C4-2B (cell line): ENCODE measurements around the gene PPM1B.
"Not testable (repeated sequence)": the region's sequence is repeated elsewhere in the genome, so short reads cannot be mapped to it uniquely, and the experiment has no call there.

Experiments
- H3K27ac ChIP-seq: fragments of 450-650 bp; 2 replicates; pipeline ENCODE4 v1.5.1; 2017
- ZFX ChIP-seq: fragments of 450-650 bp; IDR thresholded peaks from 2 replicates; pipeline ENCODE4 v1.6.1; 2017
- TF ChIP-seq, protein P1 (sequence below): fragments of 450-650 bp; conservative IDR thresholded peaks from 2 replicates; pipeline ENCODE4 v1.5.1; 2017; ENCODE audit warnings: mild to moderate bottlenecking

The PPM1B gene

DNA sequence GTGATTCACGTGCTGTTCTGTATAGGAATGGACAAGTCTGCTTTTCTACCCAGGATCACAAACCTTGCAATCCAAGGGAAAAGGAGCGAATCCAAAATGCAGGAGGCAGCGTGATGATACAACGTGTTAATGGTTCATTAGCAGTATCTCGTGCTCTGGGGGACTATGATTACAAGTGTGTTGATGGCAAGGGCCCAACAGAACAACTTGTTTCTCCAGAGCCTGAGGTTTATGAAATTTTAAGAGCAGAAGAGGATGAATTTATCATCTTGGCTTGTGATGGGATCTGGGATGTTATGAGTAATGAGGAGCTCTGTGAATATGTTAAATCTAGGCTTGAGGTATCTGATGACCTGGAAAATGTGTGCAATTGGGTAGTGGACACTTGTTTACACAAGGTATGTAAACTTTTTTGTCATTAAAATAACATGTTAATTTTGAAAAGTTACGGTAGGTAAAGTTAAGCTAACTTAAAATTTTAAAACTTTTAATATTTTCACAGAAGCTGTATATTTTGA is 33.0 kb downstream of the PPM1B start:
- no peak for TF ChIP-seq ZFX
- TF ChIP-seq, protein P1, sequence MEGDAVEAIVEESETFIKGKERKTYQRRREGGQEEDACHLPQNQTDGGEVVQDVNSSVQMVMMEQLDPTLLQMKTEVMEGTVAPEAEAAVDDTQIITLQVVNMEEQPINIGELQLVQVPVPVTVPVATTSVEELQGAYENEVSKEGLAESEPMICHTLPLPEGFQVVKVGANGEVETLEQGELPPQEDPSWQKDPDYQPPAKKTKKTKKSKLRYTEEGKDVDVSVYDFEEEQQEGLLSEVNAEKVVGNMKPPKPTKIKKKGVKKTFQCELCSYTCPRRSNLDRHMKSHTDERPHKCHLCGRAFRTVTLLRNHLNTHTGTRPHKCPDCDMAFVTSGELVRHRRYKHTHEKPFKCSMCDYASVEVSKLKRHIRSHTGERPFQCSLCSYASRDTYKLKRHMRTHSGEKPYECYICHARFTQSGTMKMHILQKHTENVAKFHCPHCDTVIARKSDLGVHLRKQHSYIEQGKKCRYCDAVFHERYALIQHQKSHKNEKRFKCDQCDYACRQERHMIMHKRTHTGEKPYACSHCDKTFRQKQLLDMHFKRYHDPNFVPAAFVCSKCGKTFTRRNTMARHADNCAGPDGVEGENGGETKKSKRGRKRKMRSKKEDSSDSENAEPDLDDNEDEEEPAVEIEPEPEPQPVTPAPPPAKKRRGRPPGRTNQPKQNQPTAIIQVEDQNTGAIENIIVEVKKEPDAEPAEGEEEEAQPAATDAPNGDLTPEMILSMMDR, result no peak
- no peak overlapping the region for H3K27ac ChIP-seq

DNA sequence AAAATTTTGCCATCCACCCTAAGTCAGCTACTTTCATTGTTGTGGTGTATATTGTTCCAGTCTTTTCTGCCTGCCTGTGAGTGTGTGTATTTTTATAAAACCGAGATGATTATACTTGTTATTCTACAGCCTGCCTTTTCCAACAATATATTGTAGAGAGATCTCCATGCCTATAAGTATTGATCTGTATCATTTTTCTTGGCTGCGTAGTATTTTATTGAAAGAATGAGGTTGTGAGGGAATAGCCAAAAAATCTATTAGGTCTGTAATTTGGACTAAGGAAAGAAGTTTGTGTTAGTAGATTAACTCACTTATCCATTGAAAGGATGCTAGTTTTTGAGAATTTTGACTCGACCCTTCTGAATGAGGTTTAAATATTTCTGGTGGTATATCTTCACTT is 34.9 kb downstream of the PPM1B start:
- H3K27ac ChIP-seq, result no peak overlapping the region
- TF ChIP-seq, protein P1, result no peak
- no peak for TF ChIP-seq ZFX

DNA sequence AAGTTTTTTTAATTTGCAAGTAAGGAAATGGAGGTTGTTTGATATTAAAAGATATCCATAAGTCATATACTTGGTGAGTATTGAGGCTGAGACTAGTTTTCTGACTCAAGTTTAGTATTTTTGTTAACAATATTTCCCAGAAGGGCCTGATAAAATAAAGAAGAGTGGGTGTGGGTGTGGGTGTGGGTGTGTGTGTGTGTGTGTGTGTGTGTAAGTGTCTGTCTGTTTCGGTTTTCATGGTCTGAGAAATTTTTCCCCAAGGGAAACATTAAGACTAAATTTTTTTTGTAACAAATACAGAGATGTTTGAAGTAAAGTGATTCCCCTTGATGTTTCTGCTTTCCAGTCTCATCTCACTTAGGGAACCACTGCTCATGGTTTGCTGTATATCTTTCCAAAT is 36.5 kb downstream of the PPM1B start:
- TF ChIP-seq ZFX, result no peak
- TF ChIP-seq, protein P1, result no peak
- no peak overlapping the region for H3K27ac ChIP-seq

DNA sequence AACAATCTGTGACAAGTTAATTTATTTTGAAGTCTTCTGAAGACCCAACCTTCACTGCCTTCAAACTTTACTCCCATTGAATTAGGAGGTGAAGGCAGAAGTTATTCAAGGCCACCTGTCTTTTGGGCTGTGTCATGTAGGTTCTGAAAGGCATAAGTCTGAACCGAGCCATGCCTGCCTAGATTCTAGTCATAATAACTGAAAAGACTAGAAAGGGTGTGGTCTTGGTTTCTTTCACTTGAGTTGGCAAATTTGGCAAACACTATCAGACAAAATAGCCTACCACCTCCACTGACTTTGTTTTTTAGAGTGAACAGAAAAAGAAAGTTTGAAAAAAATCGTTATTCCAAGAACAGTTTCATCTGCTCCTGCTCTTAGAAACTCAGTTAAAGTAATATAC is 38.4 kb downstream of the PPM1B start:
- TF ChIP-seq ZFX, result no peak
- TF ChIP-seq, protein P1, result no peak
- H3K27ac ChIP-seq, result no peak overlapping the region

DNA sequence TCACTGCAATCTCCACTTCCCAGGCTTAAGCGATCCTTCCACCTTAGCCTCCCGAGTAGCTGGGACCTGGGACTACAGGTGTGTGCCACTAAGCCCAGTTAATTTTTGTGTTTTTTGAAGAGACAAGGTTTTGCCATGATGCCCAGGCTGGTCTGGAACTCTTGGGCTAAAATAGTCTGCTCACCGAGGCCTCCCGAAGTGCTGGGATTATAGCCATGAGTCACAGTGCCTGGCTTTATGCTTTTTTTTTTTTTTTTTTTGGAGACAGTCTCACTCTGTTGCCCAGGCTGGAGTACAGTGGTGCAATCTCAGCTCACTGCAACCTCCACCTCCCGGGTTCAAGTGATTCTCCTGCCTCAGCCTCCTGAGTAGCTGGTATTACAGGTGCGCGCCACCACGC is 39.0 kb downstream of the PPM1B start:
- H3K27ac ChIP-seq, result not testable (repeated sequence)

DNA sequence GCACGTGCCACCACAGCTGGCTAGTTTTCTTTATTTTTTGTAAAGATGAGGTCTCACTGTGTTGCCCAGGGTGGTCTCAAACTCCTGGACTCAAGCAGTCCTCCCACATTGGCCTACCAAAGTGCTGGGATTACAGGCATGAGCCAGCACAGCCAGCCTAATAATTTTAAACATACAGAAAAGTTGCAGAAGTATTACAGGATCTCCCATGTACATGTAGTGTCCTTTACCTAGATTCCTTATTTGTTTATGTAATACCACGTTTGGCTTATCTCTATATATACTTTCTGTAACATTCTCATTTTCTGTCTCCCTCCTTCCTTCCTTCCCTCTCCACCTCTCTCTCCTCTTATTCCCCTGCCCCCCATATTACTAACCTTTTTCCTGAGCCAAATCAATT is 41.7 kb downstream of the PPM1B start:
- TF ChIP-seq, protein P1, result no peak
- TF ChIP-seq ZFX, result no peak
- no peak overlapping the region for H3K27ac ChIP-seq

DNA sequence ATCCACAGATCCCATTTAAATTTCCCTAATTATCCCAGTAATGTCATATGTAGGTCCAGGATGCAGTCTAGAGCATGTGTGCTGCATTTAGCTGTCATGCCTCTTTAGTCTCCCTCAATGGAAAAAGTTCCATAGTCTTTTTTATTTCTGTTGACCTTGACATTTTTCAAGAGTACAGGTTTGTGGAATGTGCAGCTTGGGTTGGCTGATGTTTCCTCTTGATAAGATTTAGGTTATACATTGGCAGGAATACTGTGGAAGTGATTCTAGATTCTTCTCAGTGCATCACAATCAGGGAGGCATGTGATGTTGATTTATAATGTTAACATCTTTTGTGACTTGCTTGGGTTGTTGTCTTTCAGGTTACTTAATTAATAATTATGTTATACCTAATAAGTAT is 42.5 kb downstream of the PPM1B start:
- TF ChIP-seq, protein P1, result no peak
- no peak for TF ChIP-seq ZFX
- no peak overlapping the region for H3K27ac ChIP-seq

DNA sequence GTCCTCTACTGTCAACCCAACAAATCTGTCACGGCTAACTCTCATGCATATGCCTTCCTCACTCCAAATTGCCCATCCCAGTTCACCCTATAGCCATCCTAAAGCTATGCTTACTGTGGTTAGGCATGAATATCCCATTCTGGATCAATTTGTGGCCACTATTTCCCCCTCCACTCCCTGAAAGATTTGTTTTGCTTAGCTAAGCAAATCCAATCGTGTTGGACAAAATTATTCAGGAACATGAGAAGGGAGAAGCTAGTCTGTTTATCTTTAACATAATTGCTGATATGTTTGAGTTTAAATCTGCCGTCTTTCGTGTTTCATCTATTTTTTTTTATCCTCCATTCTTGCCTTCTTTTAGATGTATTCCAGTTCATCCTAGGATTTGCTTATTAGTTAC is 43.6 kb downstream of the PPM1B start:
- no peak overlapping the region for H3K27ac ChIP-seq
- TF ChIP-seq ZFX, result no peak
- TF ChIP-seq, protein P1, result no peak
